T-helper 2 cell treated with Interferon-gamma antibody and Interleukin-4, amounts not matched to agents 5 μg/mL and 100 μg/mL, for 36 hours (primary cell): Measurements from ENCODE around the gene ANKIB1.
A peak's percentile ranks its signal among the peaks of the same experiment; 100 is the strongest.
"Not testable (repeated sequence)": the region's sequence is repeated elsewhere in the genome, so short reads cannot be mapped to it uniquely, and the experiment has no call there.

Experiments
- DNase-seq: peaks from one replicate; pipeline ENCODE4 v3.0.0; 2021; ENCODE audit warnings: low spot score
- H3K27ac Mint-ChIP-seq: one replicate; pipeline ENCODE4 v1.8.0; 2021; ENCODE audit warnings: mild to moderate bottlenecking, mixed read lengths
- H3K27me3 Mint-ChIP-seq: one replicate; pipeline ENCODE4 v1.8.0; 2021; ENCODE audit warnings: low read depth, mixed read lengths
- H3K36me3 Mint-ChIP-seq: one replicate; pipeline ENCODE4 v1.8.0; 2021; ENCODE audit warnings: low read depth, mixed read lengths
- H3K4me1 Mint-ChIP-seq: one replicate; pipeline ENCODE4 v1.8.0; 2021; ENCODE audit warnings: low read depth, mixed read lengths
- H3K4me3 Mint-ChIP-seq: one replicate; pipeline ENCODE4 v1.8.0; 2022; ENCODE audit warnings: mild to moderate bottlenecking, moderate library complexity, mixed read lengths
- H3K9me3 Mint-ChIP-seq: one replicate; pipeline ENCODE4 v1.8.0; 2021; ENCODE audit warnings: mixed read lengths

Gene ANKIB1

GRCh38 chr7:92442720-92443119, 196.9 kb downstream of the ANKIB1 start:
- not testable (repeated sequence) for H3K36me3 Mint-ChIP-seq, H3K27ac Mint-ChIP-seq, DNase-seq, H3K4me1 Mint-ChIP-seq, H3K4me3 Mint-ChIP-seq, H3K9me3 Mint-ChIP-seq
- peaks cover 19% of the 10 kb centered on the region for H3K27me3 Mint-ChIP-seq

- no peak for DNase-seq
Observed at GRCh38 chr7:92446869-92447344, 201.1 kb downstream of the ANKIB1 start.

DNA sequence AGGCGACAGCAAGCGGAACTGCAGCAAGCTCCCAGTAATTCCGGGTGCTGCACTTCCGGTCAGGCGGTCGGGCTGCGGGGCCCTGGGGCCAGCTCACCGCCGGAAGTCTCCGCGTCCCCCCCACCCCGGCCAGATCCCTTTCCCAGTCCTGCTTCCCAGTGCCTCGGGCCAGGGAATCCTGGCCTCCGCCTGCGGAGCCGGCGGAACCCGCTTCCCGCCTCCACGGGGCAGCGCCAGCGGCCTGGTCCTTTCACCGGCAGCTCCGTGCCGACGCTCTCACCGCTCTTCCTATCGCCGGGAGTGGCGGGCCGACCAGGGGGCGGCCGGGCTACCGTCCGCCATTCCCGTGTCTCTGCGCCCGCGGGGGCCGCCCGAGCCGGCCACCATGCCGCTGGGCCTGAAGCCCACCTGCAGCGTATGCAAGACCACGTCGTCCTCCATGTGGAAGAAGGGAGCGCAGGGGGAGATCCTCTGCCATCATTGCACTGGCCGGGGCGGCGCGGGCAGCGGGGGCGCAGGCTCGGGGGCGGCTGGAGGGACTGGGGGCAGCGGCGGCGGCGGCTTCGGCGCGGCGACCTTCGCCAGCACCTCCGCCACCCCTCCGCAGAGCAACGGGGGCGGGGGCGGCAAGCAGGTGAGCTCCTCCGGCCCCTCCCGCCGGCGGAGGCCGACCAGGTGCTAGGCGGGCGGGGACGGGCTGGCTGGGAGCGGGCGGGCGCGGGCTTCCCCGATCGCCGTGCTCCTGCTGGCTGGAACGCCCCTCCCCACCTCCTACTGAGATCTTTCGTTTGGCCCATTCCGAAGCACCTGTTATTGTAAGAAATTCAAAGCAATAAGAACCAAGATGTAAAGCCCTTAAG, 201.8 kb downstream of the ANKIB1 start, which contains the start of gene GATAD1:
GATAD1 (plus strand) TSS at position 138 of the 860 bp plus-strand sequence; CDS start at position 386, 248 bp downstream.
- Mint-ChIP-seq H3K4me3 (peak within 1 kb of the TSS; percentile 95), H3K36me3 (peaks cover 8% of the 10 kb centered on the region), H3K9me3 (no peaks in the 10 kb centered on the region)

More at GRCh38 chr7:92446869-92447344, 201.1 kb downstream of the ANKIB1 start:
- H3K27ac Mint-ChIP-seq, result peak overlapping the region; percentile 92
- peaks cover 7% of the 10 kb centered on the region for H3K27me3 Mint-ChIP-seq
- peaks cover 8% of the 10 kb centered on the region for H3K36me3 Mint-ChIP-seq
- no peaks in the 10 kb centered on the region for H3K9me3 Mint-ChIP-seq
- H3K4me3 Mint-ChIP-seq, result peak overlapping the region; percentile 82
- peaks cover 9% of the 10 kb centered on the region for H3K4me1 Mint-ChIP-seq

GRCh38 chr7:92448205-92448747, 202.5 kb downstream of the ANKIB1 start:
- peak overlapping the region; percentile 94 for H3K27ac Mint-ChIP-seq
- H3K36me3 Mint-ChIP-seq, result peaks cover 8% of the 10 kb centered on the region
- no peaks in the 10 kb centered on the region for H3K27me3 Mint-ChIP-seq

More for the DNA sequence above, 201.8 kb downstream of the ANKIB1 start, which contains the start of gene GATAD1:
- DNase-seq, result peak; percentile 81
- Mint-ChIP-seq H3K27ac (peak within 1 kb of the TSS; percentile 94), H3K27me3 (peaks cover 1% of the 10 kb centered on the region), H3K4me1 (peaks cover 9% of the 10 kb centered on the region)

More at GRCh38 chr7:92448205-92448747, 202.5 kb downstream of the ANKIB1 start:
- Mint-ChIP-seq H3K4me1 (peaks cover 9% of the 10 kb centered on the region), H3K4me3 (peak overlapping the region; percentile 95), H3K9me3 (no peaks in the 10 kb centered on the region)
- peak; percentile 45 for DNase-seq
